Suppressor macrophage (primary cell): Measurements from ENCODE around the gene HIPK2.
A peak's percentile ranks its signal among the peaks of the same experiment; 100 is the strongest.

Experiments
- DNase-seq, 4 experiments: peaks; one replicate each; pipeline ENCODE4 v3.0.0-alpha.2; 2020 to 2022

Gene HIPK2

DNA sequence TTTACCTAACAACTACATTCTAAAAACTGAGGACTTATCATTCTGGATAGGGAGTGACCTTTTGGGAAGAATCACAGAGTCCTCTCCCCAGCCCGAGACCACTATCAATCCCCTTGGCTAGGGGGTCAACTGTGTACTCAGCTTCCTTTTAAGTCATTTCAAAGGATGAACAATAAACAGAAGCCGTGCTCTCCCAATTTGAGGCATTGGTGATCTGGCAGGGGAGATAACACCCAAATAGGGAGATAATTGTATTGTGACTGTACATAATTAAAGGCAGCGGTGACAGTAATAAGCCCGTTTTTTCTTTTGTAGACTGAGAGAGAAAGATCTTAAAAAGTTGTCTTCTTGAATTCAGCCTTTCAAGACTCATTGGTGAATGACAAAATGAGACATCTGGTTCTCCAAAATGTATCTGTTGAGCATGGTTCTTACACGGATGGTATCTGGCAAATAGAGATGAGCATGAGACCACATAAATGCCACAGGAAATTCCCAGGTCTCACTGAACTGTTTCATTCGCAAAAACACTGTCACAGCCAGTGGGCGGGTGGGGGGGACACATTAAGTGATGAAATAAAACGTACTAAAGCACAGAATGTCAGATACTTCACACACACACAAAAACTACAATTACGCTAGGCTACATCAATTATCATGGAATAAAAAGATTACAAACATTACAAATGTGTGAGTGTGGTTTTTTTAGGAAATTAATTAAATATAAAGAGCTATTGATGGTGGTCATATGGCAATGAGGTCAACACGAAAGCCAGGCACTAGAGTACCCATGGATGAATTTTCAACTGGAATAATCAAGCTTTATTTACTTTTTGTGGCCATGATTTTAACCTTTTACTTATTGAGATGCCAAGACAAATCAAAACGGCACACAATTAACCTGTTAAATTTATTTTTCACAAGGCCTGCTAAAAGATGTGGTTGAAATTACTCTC, 108.4 kb downstream of the HIPK2 start:
- no peak for DNase-seq

DNA sequence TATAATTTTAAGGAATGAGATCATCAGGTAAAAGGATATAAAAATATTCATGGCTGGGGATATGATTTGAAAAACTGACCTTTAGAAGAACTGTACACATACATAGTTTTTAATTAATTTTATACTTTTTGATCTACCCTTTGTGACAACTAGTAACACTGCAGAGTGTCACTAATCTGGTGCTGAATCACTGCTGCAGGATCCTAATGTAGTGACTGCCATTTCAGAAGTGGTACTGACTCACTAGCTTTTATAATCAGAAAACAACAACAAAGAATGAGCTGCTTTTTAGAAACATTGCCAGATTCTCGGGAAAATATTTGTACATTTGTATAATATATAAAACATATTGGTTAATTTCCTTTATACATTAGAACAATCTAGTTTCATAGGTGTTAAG, 110.4 kb downstream of the HIPK2 start:
- DNase-seq: no peak

GRCh38 chr7:139666501-139666900, 111.3 kb downstream of the HIPK2 start:
- DNase-seq: no peak

- DNase-seq: peak in 3 of 4 experiments; percentile 53 to 64 (median 61)
Observed at GRCh38 chr7:139664434-139664833, 113.4 kb downstream of the HIPK2 start.

DNA sequence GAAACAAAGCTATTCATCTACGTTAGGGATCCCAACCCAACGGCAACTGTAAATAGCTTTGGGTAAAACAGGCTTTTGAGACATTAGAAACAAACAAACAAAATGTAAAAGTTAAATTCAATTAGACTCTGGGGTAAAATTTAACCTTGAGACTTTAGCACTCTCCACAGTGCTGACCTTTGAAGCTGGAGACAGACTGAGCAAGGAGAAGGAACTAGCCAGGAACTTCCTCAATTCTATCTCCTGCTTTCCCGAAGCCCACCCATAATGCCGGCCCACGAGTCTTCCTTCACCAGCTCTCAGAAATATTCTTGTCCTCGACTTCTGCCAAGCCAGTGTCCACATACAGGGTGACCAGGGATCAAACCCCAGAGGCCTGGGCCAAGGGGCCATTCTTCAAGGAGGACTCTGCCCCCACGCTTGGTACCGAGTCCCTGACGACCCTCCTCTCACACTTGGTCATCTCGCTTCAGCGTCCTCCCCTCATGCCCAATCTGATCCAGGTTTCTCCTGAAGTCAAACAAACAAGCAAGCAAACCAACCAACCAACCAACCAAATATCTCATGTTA, 114.1 kb downstream of the HIPK2 start:
- DNase-seq: peak in 3 of 4 experiments; percentile 42 to 57 (median 56)

GRCh38 chr7:139661903-139662302, 115.9 kb downstream of the HIPK2 start:
- DNase-seq: no peak

DNA sequence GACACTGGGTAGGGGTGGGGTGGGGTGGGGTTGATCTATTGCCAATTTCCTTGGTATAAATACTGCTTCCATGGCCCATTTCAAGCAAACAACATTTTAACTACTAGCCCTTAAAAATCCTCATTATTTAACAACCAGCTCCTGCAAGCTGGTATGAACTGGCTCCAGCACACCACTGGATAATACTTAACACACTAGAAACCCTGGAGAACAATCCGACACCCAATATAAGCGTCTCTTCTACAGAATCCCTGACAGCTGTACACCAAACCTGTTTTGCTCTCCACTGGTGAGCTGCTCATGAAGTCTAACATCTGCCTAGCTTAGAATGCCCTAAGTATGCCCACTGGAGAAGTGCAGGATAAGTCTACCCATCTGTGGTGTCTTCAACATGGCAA, 116.8 kb downstream of the HIPK2 start:
- DNase-seq: no peak

DNA sequence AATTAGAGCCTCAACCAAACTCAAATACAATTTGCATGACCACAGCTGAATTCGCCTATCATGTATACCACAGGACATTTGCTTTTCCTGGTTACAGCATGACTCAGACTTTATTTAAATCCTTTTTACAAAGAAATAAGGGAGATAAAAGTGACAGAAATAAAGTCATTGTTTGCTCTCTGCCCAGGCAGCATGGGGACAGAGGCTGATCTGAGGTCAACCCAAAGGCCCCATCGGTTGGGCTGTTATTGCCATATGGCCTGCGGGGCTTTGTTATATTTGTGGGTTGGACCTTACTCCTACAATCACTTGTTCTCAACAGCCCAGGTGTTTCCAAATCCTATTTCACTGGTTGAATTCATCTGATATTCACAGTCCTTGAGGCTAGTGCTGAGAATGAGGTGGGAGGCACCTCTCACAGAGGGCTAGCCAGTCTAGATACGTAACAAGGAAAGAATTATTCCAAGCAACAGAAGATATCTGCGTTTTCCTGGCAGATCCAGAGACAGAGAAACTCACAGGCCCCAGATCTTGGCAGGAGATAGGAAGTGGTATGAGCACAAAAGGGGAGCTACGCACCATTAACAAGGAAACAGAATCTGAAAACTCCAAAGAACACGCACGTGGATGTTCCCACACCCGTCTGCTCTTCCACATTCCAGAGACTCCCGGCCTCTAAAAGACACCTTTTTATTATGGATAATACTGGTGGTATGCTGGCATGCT, 117.3 kb downstream of the HIPK2 start:
- no peak for DNase-seq

DNA sequence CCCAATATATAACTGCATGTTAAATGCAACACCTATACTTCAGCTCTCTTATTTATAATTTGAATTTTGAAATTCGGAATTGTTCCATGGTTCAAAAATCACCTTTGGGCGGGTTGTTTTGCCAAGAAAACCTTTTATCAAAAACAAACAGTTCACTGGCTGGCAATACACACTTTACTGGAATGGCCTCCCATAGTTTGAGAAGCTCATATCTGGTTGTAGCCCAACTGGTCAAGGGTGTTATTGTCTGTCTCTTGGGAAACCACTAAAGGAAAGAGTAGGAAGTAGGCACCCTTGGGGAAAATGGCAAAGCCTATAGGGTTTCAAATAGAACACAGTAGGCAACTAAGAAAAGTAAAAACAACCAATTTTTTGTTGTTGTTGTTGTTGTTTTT, 117.9 kb downstream of the HIPK2 start:
- peak in 3 of 4 experiments; percentile 35 to 50 (median 49) for DNase-seq

DNA sequence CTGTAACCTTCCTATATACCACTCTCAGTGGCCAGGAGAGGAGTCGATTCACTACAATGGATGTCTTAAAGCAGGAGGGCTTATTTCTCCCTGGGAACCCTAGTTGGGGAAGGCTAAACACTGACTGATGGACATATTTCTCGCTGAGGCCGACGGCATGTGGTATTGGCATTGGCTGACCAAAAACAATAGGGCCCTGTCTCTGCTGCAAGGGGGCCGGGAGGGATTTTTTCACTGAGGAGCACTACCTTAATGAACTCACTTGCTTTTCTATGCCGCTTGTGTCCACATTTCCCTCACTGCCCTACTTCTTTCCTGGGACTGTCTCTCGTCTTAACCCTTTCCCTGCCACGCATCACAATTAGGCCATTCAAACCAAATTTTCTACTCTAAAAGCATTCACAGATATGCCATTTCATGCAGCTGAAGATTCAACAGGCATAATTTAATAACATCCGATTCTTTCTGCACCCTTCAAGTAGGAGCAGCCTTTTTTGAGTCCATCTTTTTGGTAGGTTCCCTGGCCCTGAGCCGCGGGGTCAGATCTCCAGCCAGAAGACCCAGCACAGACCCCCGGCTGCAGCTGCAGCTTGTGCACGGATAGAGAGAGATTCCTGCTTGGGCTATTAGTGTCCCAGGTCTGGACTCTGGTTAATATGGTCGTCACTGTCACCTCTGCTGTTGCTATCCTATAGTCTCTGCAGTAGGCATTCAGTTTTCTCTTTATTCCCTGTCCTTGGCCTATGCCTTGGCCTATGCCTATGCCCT, 118.7 kb downstream of the HIPK2 start:
- DNase-seq: no peak

DNA sequence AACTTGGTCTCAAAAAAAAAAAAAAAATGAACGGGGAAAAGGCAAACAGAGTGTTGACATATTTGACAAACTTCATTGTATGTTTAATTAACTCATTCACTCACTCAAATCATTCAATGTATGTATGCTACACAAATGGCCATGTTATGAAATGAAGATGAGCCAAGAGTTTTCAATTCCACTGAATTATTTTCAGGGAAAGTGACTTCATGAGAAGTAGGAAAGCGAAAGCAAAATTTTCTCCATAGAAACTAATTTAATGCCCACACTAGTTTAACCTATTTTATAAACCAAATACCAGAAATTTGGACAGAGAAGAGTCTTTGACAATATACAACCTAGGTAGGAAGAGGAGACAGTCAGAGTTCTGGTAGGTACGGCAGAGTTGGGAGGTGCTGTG, 119.5 kb downstream of the HIPK2 start:
- no peak for DNase-seq

GRCh38 chr7:139657725-139658124, 120.1 kb downstream of the HIPK2 start:
- DNase-seq: peak in 3 of 4 experiments; percentile 37 to 61 (median 48)

DNA sequence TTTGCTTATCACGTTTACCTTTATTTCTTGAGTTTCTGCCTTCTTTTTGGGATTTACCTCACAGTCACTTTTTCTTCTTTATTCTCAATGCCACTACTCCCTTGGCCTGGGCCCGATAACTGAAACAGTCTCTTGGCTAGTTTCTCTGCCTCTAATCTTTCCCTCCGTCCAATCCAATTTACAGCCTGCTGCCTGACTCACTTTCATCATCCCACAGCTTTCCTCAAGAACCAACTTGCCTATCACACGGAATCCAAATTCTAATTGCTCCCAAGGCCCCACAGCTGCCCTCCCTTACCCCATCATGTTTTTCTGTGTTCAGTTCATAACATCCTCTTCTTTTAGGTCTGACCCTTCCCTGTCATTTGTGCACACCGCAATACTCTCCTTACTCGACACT, 121.4 kb downstream of the HIPK2 start:
- no peak for DNase-seq

DNA sequence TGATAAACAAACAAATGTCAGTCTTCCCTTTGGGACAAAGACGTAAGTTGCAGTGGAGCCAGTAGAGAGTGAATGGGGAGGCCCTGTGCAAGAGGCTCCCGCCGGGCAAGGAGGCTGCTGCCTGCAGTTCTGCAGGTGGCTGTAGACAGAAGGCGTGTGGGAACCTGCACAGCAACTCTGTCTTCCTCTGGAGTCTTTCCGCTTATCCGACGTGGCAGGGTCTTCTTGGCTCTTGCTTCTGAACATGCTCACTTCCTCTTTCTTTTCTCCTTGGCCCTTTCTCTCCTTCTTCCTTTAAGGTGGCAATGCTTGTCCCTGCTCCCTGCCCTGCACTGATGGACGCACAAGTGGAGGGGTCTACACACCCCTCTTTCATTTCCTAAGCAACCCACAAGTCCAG, 122.5 kb downstream of the HIPK2 start:
- DNase-seq: peak in 2 of 4 experiments; percentile 30 to 35

DNA sequence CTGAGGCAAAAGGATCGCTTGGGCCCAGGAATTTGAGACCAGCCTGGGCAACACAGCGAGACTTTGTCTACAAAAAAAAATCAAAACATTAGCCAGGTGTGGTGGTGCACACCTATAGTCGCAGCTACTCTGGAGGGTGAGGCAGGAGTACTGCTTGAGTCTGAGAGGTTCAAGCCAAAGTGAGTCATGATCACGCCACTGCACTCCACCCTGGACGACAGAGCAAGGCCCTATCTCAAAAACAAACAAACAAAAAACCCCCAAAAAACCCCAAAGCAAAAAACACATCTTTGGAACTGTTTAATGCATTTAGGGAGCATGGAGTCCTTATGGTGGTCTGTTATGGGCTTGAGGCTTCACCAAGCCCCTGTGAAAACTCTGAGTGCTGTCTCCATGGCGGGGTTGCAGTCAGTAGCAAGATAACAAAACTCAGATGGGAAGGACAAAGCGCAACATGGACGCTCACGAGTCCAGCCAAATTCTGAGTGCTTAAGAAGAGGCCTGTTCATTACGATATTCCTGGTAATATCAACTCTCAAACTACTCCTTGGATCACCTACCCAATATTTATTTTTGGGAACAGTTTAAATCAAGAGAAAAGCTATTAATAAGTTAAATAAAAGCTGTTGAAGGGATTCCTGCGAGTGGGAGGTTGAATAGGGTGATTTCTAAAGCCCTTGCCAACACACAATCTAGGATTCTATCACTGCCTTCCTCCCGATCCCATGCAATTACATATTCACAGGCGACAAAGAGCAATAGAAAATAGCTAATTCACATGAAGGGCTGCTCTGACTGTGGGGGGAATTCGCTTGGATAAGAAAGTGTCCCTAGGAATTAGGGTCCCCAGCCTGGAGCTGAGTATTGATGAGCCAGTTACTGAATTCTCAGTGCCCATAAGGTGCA, 123.3 kb downstream of the HIPK2 start:
- no peak for DNase-seq

- DNase-seq: no peak
Observed at GRCh38 chr7:139651914-139652313, 125.9 kb downstream of the HIPK2 start.

- peak in 2 of 4 experiments; percentile 38 to 52 for DNase-seq
Observed at GRCh38 chr7:139651308-139651707, 126.5 kb downstream of the HIPK2 start.

DNA sequence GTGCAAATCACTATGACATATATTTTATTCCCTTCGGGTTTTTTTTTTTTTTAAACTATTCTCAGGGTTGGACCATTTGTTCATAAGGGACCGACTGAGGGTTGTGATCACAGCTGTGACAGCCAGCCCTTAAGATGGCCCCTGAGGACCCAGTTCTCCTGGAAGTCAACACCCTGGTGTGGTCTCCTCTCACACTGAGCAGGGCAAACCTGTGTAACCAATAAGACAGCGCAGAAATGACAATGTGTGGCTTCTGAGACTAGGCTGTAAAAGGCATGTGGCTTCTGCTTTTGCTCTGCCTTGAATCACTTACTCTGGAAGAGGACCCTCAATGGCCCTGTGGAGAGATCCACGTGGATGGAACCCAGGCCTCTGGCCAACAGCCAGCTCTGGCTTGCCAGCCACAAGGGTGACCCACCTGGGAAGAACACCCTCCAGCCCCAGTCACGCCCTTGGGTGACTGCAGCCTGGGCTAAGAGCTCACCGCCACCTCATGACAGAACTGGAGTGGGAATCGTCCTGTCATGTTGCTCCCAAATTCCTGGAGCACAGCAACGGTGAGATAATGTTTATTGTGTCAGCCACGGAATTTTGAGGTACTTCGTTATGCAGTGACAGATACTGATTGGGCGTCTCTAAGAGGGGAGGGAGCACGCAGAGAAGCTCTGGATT, 127.2 kb downstream of the HIPK2 start:
- DNase-seq: no peak

DNA sequence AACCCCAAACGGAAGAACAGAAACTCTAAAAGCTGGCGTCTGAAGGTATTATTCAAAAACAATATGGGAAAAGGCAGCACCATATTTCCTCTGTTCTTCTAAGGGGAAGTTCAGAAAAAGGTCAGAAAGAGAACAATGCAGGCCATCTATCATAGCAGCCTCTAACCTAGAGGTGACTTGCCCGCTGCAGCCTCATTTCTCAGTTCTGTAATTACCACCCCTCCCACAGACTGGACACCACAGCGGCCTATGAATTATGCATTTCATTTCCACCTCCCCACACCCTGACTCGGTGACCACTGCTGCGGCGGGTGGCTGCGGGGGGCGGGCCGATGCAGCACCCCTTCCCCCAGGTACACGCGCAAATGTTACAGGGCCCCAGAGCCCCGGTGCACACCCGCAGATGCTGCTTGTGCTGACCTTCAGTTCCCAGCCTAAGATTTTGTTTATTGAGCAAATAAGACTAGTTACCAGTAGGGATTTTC, 128.8 kb downstream of the HIPK2 start:
- DNase-seq: peak; percentile 66 to 89 (median 82)

DNA sequence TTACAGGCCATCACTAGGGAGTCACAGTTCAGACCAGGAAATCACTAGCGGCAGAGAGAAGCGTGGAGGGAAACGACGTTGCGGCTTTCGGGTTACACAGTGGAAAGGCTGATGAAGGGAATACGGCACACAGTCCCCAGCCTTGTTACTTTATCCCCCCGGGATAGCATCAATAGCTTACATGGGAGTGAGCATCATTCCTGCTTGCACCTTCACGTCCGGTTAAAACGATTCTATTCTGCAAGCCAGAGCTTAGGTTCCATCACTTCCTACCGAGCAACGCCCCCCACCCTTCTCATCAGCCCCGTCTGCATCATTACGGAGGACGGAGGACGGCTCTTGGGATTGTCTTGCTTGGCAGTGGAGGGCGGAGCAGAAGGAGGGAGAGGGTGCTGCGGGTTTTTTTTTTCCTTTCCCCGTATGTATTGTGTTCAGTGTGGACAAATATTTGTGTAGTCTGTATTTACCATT, 129.4 kb downstream of the HIPK2 start:
- peak in 2 of 4 experiments; percentile 40 to 41 for DNase-seq
